Measurements from ENCODE around the gene GOLGA8B. TPM values are rescaled to one million over a fixed set of nuclear protein-coding genes. Genes with fewer than 3 reads are reported as not detected.

GOLGA8B gene
- total and polyA plus RNA-seq, 2 of the 8 experiments (the other 6 are each of a cell fraction or from before 2014, with no cell fraction given), result 14.1 to 23.3 TPM

GRCh38 chr15:34606545-34606944 lies 23.1 kb upstream of the GOLGA8B start (continued):
- TF ChIP-seq EZH2 (IDR thresholded peaks at IDR 0.05; ENCODE audit: low read depth, low read length, severe bottlenecking), result no peak
- TF ChIP-seq HDAC6 (IDR thresholded peaks at IDR 0.05; ENCODE audit: low read depth, low read length), result no peak
- no peak for TF ChIP-seq POLR2AphosphoS5 (IDR thresholded peaks at IDR 0.05; ENCODE audit: low read depth, low read length)
